ENCODE data around the gene TANGO6. TPM values are rescaled to one million over a fixed set of nuclear protein-coding genes. Genes with fewer than 3 reads are reported as not detected.

TANGO6 gene
- total RNA-seq, 1 experiment from 2014 or later = 18.0 TPM

DNA sequence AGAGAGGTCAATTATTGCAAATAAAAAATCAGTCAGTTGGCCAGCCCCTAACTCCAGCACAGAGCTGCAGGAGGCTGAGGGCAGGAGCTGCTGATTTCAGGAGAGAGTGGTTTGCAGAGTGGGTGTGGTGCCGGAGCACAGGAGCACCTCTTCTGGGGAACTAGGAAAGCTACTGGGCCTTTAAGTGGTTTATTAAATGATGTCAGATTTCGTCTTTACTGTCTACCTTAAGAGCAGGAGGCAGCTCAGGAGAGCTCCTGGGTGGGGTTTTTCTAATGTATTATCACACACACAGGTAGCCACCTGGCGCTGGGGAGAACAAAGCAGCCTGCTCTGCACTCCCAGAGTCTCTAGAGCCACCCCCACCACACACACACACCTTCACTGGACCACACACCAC is 250.6 kb downstream of the TANGO6 start:
- BruUV-seq (replicated peaks) = no TSS peak

DNA sequence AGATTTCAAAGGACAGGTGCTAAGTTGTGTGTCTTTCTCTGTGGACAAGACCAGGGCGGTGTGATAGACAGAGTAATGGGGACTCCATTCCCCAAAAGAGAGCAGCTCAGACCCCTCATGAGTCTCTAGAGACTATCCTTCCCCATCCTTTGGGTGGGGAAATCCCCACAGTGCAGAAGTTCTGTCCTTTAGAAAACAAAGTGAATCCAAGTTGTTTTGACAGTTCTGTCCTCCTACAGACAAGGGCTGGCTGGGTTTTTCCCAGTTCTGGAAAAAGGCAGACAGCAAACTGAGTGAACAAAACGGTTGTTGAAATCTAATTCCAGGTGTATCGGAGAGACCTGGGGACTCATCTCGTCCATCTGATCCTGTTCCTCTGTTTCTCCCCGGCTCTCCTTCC is 251.2 kb downstream of the TANGO6 start:
- Histone ChIP-seq H3K4me3 (ENCODE audit: low read depth, low read length, poor library complexity, severe bottlenecking) (no peak overlapping the region), H3K4me1 (ENCODE audit: insufficient read depth, low read length, poor library complexity, severe bottlenecking) (peaks cover 10% of the 10 kb centered on the region), H3K9me3 (ENCODE audit: low read depth, low read length, poor library complexity, severe bottlenecking) (no peaks in the 10 kb centered on the region), H3K27me3 (replicated peaks; ENCODE audit: insufficient read depth, low read depth, low read length, poor library complexity) (no peaks in the 10 kb centered on the region), H3K27ac (ENCODE audit: low read depth, low read length, poor library complexity, severe bottlenecking) (no peak overlapping the region), H3K36me3 (ENCODE audit: insufficient read depth, low read length, poor library complexity, severe bottlenecking) (no peaks in the 10 kb centered on the region)
- no peak for TF ChIP-seq EZH2 (IDR thresholded peaks at IDR 0.05; ENCODE audit: borderline replicate concordance, low read depth, low read length, poor library complexity, severe bottlenecking)
- TF ChIP-seq, protein P1, sequence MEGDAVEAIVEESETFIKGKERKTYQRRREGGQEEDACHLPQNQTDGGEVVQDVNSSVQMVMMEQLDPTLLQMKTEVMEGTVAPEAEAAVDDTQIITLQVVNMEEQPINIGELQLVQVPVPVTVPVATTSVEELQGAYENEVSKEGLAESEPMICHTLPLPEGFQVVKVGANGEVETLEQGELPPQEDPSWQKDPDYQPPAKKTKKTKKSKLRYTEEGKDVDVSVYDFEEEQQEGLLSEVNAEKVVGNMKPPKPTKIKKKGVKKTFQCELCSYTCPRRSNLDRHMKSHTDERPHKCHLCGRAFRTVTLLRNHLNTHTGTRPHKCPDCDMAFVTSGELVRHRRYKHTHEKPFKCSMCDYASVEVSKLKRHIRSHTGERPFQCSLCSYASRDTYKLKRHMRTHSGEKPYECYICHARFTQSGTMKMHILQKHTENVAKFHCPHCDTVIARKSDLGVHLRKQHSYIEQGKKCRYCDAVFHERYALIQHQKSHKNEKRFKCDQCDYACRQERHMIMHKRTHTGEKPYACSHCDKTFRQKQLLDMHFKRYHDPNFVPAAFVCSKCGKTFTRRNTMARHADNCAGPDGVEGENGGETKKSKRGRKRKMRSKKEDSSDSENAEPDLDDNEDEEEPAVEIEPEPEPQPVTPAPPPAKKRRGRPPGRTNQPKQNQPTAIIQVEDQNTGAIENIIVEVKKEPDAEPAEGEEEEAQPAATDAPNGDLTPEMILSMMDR (conservative IDR thresholded peaks at IDR 0.05; ENCODE audit: low read depth, low read length) = no peak
- ChIA-PET POLR2A (ENCODE audit: low non-redundant PET) (no interaction called here), CTCF (no interaction called here)
- BruUV-seq (replicated peaks) = no TSS peak
- intact Hi-C loops (cut with micrococcal nuclease; ENCODE audit: unreplicated experiment) = no loop called here
- DNase-seq (ENCODE audit: low spot score) = no peak

More for the DNA sequence above, 250.6 kb downstream of the TANGO6 start:
- intact Hi-C loops (cut with micrococcal nuclease; ENCODE audit: unreplicated experiment) = no loop called here
- ChIA-PET POLR2A (ENCODE audit: low non-redundant PET) (no interaction called here), CTCF (interaction anchor here (0.6 kb wide), 1 partner anchor 11 kb away, joined by 6 read pairs; no protein-coding TSS in a partner anchor)
- H3K4me1 ChIP-seq (ENCODE audit: insufficient read depth, low read length, poor library complexity, severe bottlenecking) = peaks cover 10% of the 10 kb centered on the region
- DNase-seq (ENCODE audit: low spot score) = no peak
- no peaks in the 10 kb centered on the region for H3K9me3 ChIP-seq (ENCODE audit: low read depth, low read length, poor library complexity, severe bottlenecking)
- H3K4me3 ChIP-seq (ENCODE audit: low read depth, low read length, poor library complexity, severe bottlenecking) = no peak overlapping the region
- H3K36me3 ChIP-seq (ENCODE audit: insufficient read depth, low read length, poor library complexity, severe bottlenecking) = no peaks in the 10 kb centered on the region
- H3K27ac ChIP-seq (ENCODE audit: low read depth, low read length, poor library complexity, severe bottlenecking) = no peak overlapping the region
- no peak for TF ChIP-seq EZH2 (IDR thresholded peaks at IDR 0.05; ENCODE audit: borderline replicate concordance, low read depth, low read length, poor library complexity, severe bottlenecking)
- TF ChIP-seq, protein P1 (conservative IDR thresholded peaks at IDR 0.05; ENCODE audit: low read depth, low read length) = no peak
- H3K27me3 ChIP-seq (replicated peaks; ENCODE audit: insufficient read depth, low read depth, low read length, poor library complexity) = no peaks in the 10 kb centered on the region

DNA sequence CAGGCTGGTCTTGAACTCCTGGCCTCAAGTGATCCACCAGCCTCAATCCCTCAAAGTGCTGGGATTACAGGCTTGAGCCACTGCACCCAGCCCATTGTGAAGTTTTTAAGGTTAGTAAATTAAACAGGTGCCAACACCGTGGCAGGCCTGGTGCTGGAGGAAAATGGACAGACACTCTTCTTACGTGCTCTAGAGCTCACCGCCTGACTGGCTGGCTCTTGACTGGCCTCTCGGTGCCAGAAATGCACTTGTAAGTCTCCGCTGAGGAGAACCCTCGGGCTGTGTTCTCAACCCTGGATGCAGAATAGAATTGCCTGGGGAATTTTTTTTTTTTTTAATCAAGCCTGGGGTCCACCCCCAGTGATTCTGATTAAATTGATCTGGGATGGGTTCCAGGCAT is 251.9 kb downstream of the TANGO6 start:
- POLR2A ChIA-PET (ENCODE audit: low non-redundant PET) = no interaction called here
- no TSS peak for BruUV-seq (replicated peaks)

More for the DNA sequence above, 251.9 kb downstream of the TANGO6 start:
- CTCF ChIA-PET = no interaction called here
- Histone ChIP-seq H3K4me1 (ENCODE audit: insufficient read depth, low read length, poor library complexity, severe bottlenecking) (peaks cover 10% of the 10 kb centered on the region), H3K4me3 (ENCODE audit: low read depth, low read length, poor library complexity, severe bottlenecking) (no peak overlapping the region), H3K27ac (ENCODE audit: low read depth, low read length, poor library complexity, severe bottlenecking) (no peak overlapping the region), H3K9me3 (ENCODE audit: low read depth, low read length, poor library complexity, severe bottlenecking) (no peaks in the 10 kb centered on the region), H3K27me3 (replicated peaks; ENCODE audit: insufficient read depth, low read depth, low read length, poor library complexity) (no peaks in the 10 kb centered on the region), H3K36me3 (ENCODE audit: insufficient read depth, low read length, poor library complexity, severe bottlenecking) (no peaks in the 10 kb centered on the region)
- DNase-seq (ENCODE audit: low spot score) = no peak
- TF ChIP-seq, protein P1 (conservative IDR thresholded peaks at IDR 0.05; ENCODE audit: low read depth, low read length) = no peak
- TF ChIP-seq EZH2 (IDR thresholded peaks at IDR 0.05; ENCODE audit: borderline replicate concordance, low read depth, low read length, poor library complexity, severe bottlenecking) = no peak
- intact Hi-C loops (cut with micrococcal nuclease; ENCODE audit: unreplicated experiment) = no loop called here
